GM12873 (cell line): ENCODE measurements around the gene ACAN.

ENCODE experiments used
- CTCF ChIP-seq: IDR thresholded peaks from 2 replicates; pipeline ENCODE4 v1.5.1; 2012; ENCODE audit warnings: low read depth, mild to moderate bottlenecking, moderate library complexity, low read length, control low read depth; ENCODE audit not compliant: insufficient read depth; ENCODE audit errors: missing control alignments

ACAN gene

GRCh38 chr15:88812133-88812532 is 8.9 kb downstream of the ACAN start:
- no peak for TF ChIP-seq CTCF

GRCh38 chr15:88813960-88814359 is 10.7 kb downstream of the ACAN start:
- no peak for TF ChIP-seq CTCF

GRCh38 chr15:88814393-88814792 is 11.2 kb downstream of the ACAN start:
- TF ChIP-seq CTCF: no peak

- no peak for TF ChIP-seq CTCF
Measured at GRCh38 chr15:88818920-88819319, 15.7 kb downstream of the ACAN start.

- no peak for TF ChIP-seq CTCF
Measured at GRCh38 chr15:88821993-88822392, 18.8 kb downstream of the ACAN start.

GRCh38 chr15:88828791-88829190 is 25.6 kb downstream of the ACAN start:
- TF ChIP-seq CTCF: no peak

GRCh38 chr15:88830016-88830415 is 26.8 kb downstream of the ACAN start:
- TF ChIP-seq CTCF: no peak
